Right ventricle myocardium superior (tissue), 1 donor: ENCODE results near the gene PHKA2. TPM values are rescaled to one million over a fixed set of nuclear protein-coding genes. Genes with fewer than 3 reads are reported as not detected.

ENCODE experiments used
- ATAC-seq: fragments of 200-7000 bp; cut with Tn5 transposase; one replicate; pipeline ENCODE4 v1.9.1; 2020; ENCODE audit warnings: mild to moderate bottlenecking; ENCODE audit not compliant: poor library complexity
- DNase-seq: peaks from one replicate; pipeline ENCODE4 v3.0.0-alpha.2; 2020
- intact Hi-C: fragments of 100-400 bp; cut with DNase I; formaldehyde crosslinking; loops from one replicate; pipeline ENCODE4 v1.11.2; 2022
- total RNA-seq: library from RNA; stranded (reverse); fragmentation: NEBNext Ultra II Directional; extraction: Animal tissue kit (Norgen Biotek cat#: 25700); gene quantifications from one replicate; pipeline ENCODE4 v1.2.1, GENCODE V29; 2021
- donor health status: DM: no; HTN: yes; CAD: no; lungs with severe emphysema.

The PHKA2 gene
- total RNA-seq, 1 donor from 2014 or later = 47.6 TPM

GRCh38 chrX:18945483-18945882, 38.4 kb downstream of the PHKA2 start:
- intact Hi-C loops = no loop called here

GRCh38 chrX:18944482-18944881, 39.4 kb downstream of the PHKA2 start:
- ATAC-seq = no peak
- intact Hi-C loops = no loop called here
- no peak for DNase-seq

More at GRCh38 chrX:18945483-18945882, 38.4 kb downstream of the PHKA2 start:
- no peak for DNase-seq
- no peak for ATAC-seq

- DNase-seq = no peak
- no peak for ATAC-seq
- intact Hi-C loops = no loop called here
Observed at GRCh38 chrX:18941896-18942295, 42.0 kb downstream of the PHKA2 start.

GRCh38 chrX:18938710-18939109, 45.2 kb downstream of the PHKA2 start:
- intact Hi-C loops = loop anchor here (10.0 kb wide), 1 partner anchor 396 kb away; no protein-coding TSS in a partner anchor
- no peak for DNase-seq
- no peak for ATAC-seq

GRCh38 chrX:18937173-18937572, 46.7 kb downstream of the PHKA2 start:
- ATAC-seq = no peak
- intact Hi-C loops = loop anchor here (10.0 kb wide), 1 partner anchor 398 kb away; no protein-coding TSS in a partner anchor
- no peak for DNase-seq

GRCh38 chrX:18935893-18936292, 48.0 kb downstream of the PHKA2 start:
- ATAC-seq (no peak), DNase-seq (no peak)
- intact Hi-C loops = loop anchor here (10.0 kb wide), 1 partner anchor 399 kb away; no protein-coding TSS in a partner anchor

GRCh38 chrX:18934708-18935107, 49.2 kb downstream of the PHKA2 start:
- intact Hi-C loops = loop anchor here (10.0 kb wide), 1 partner anchor 400 kb away; no protein-coding TSS in a partner anchor
- ATAC-seq (no peak), DNase-seq (no peak)

GRCh38 chrX:18933617-18934016, 50.3 kb downstream of the PHKA2 start:
- no peak for DNase-seq
- intact Hi-C loops = loop anchor here (10.0 kb wide), 1 partner anchor 401 kb away; no protein-coding TSS in a partner anchor

GRCh38 chrX:18931972-18932371, 51.9 kb downstream of the PHKA2 start:
- ATAC-seq (no peak), DNase-seq (no peak)
- intact Hi-C loops = loop anchor here (10.0 kb wide), 1 partner anchor 403 kb away; no protein-coding TSS in a partner anchor

More at GRCh38 chrX:18933617-18934016, 50.3 kb downstream of the PHKA2 start:
- ATAC-seq = no peak

- ATAC-seq (no peak), DNase-seq (no peak)
- intact Hi-C loops = loop anchor here (10.0 kb wide), 1 partner anchor 405 kb away; no protein-coding TSS in a partner anchor
Observed at GRCh38 chrX:18929775-18930174, 54.1 kb downstream of the PHKA2 start.

- no peak for ATAC-seq
- intact Hi-C loops = no loop called here
- no peak for DNase-seq
Observed at GRCh38 chrX:18927558-18927957, 56.4 kb downstream of the PHKA2 start.

- intact Hi-C loops = no loop called here
Observed at GRCh38 chrX:18924507-18925088, 59.3 kb downstream of the PHKA2 start.

GRCh38 chrX:18920566-18920965, 63.3 kb downstream of the PHKA2 start:
- ATAC-seq = no peak
- DNase-seq = no peak
- intact Hi-C loops = no loop called here

More at GRCh38 chrX:18924507-18925088, 59.3 kb downstream of the PHKA2 start:
- DNase-seq = no peak
- no peak for ATAC-seq

- intact Hi-C loops = no loop called here
- DNase-seq = no peak
- no peak for ATAC-seq
Observed at GRCh38 chrX:18920079-18920478, 63.8 kb downstream of the PHKA2 start.

GRCh38 chrX:18917831-18918230, 66.1 kb downstream of the PHKA2 start:
- ATAC-seq (no peak), DNase-seq (no peak)
- intact Hi-C loops = no loop called here

GRCh38 chrX:18906286-18906685, 77.6 kb downstream of the PHKA2 start:
- no peak for ATAC-seq
- intact Hi-C loops = loop anchor here (10.0 kb wide), 1 partner anchor 511 kb away; no protein-coding TSS in a partner anchor

GRCh38 chrX:18900401-18900976, 83.4 kb downstream of the PHKA2 start:
- no peak for DNase-seq
- no peak for ATAC-seq
- intact Hi-C loops = loop anchor here (10.0 kb wide), 1 partner anchor 506 kb away; no protein-coding TSS in a partner anchor

More at GRCh38 chrX:18906286-18906685, 77.6 kb downstream of the PHKA2 start:
- DNase-seq = no peak

- peak; percentile 29 for ATAC-seq
- no peak for DNase-seq
- intact Hi-C loops = loop anchor here (5.0 to 10.0 kb wide), 2 partner anchors 488 to 505 kb away; no protein-coding TSS in a partner anchor
Observed at GRCh38 chrX:18899796-18900380, 84.0 kb downstream of the PHKA2 start.

- no peak for DNase-seq
- no peak for ATAC-seq
- intact Hi-C loops = loop anchor here (5.0 kb wide), 1 partner anchor 486 kb away; no protein-coding TSS in a partner anchor
Observed at GRCh38 chrX:18898492-18898891, 85.4 kb downstream of the PHKA2 start.
